ENCODE measurements around the gene CRLF2.
"Not testable (repeated sequence)": the region's sequence is repeated elsewhere in the genome, so short reads cannot be mapped to it uniquely, and the experiment has no call there.

CRLF2 gene

DNA sequence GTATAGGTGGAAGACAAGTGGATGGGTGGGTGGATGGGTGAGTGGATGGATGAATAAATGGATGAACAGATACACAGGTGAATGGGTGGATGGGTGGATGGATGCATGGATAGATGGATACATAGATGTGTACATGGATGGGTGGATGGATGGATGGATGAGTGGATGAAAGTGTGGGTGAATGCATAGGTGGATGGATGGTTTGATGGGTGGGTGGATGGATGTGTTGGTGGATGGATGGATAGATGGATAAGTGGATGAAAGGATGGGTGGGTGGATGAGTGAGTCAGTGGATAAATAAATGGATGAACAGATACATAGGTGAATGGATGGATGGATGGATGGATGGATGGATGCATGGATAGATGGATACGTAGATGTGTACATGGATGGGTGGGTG is 1.6 kb downstream of the CRLF2 start:
- DNase-seq, result no peak

DNA sequence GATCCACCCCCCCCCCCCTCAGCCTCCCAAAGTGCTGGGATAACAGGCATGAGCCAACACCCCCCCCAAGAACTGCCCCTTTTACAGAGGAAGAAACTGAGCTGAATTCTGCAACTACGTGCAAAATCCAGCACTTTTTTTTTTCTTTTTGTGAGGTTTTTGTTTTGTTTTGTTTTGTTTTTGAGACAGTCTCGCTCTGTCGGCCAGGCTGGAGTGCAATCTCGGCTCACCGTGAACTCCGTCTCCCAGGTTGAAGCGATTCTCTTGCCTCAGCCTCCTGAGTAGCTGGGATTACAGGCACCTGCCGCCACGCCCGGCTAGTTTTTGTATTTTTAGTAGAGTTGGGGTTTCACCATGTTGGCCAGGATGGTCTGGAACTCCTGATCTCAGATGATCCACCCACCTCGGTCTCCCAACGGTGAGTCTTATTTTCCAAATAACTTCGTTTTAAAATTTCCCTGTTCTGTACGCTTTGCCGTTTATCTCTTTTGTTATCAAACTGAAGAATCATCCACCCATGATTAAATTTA is 4.9 kb downstream of the CRLF2 start:
- no peak for DNase-seq

DNA sequence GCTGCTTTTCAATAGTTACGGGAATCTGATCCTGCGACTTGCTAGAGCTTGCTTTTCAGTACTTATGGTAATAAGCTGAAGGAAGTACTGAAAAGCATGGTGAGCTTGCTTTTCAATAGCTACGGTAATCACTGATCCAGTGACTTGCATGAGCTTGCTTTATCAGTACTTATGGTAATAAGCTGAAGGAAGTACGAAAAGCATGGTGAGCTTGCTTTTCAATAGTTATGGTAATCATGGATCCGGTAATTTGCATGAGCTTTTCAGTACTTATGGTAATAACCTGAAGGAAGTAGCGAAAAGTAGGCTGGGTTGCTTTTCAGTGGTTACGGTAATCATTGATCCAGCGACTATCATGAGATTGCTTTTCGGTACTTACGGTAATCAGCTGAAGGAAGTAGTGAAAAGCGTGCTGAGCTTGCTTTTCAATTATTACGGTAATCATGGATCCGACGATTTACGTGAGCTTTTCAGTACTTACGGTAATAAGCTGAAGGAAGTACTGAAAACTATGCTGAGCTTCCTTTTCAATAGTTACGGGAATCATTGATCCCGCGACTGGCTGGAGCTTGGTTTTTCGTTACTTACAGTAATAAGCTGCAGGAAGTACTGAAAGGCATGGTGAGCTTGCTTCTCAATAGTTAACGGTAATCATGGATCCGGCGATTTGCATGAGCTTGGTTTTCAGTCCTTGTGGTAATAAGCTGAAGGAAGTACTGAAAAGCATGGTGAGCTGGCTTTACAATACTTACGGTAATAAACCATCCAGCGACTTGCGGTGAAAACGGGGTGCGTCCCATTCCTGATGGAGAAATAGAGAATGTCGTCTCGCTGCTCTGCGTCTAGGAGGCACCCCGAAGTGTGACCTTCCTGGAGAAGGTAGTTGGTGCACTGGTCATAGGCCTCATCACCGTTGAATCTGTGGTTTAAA is 6.5 kb downstream of the CRLF2 start:
- DNase-seq, result no peak

DNA sequence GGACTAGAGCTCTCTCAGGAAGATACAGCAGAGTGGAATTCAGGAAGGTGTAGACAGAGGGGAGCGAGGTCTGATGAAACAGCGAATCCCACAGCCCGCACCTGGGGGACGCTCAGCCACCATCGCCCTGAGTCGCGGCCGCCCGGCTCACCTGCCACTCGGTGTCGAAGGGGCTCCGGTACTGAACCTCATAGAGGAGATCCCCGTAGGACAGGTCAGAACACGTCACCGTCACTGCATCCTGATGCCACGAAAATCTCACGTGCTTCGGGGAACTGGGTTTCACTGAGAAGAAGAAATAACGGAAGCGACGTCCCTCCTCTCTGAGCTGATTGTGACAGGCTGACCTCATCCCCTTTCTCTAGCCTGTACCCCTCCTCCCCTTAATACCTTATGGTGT is 10.2 kb downstream of the CRLF2 start:
- DNase-seq, result no peak

DNA sequence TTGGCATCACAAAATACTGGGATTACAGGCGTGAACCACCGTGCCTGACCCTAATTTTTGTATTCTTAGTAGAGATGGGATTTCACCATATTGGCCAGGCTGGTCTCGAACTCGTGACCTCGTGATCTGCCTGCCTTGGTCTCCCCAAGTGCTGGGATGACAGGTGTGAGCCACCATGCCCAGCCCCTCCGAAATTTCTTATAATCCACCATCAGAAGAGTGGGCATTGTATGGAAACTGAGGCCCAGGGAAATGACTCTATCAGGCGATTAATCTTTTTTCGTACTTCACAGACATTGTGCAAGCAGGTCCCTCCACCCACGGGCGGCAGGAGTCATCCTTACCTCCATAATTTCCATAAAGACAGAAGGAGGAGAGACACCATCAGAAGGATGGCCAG is 16.0 kb downstream of the CRLF2 start:
- no peak for DNase-seq

DNA sequence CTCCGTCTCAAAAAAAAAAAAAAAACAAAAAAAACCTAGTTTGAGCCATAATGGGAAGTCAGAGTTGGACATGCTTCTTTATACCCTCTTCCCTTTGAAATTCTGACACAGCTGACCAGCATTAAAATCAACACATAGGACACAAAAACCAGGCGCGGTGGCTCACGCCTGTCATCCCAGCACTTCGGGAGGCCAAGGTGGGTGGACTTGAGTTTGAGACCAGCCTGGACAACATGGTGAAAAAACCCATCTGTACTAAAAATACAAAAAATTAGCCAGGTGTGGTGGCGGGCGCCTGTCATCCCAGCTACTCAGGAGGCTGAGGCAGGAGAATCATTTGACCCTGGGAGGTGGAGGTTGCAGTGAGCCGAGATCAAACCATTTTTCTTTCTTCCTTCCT is 20.3 kb downstream of the CRLF2 start:
- not testable (repeated sequence) for DNase-seq

DNA sequence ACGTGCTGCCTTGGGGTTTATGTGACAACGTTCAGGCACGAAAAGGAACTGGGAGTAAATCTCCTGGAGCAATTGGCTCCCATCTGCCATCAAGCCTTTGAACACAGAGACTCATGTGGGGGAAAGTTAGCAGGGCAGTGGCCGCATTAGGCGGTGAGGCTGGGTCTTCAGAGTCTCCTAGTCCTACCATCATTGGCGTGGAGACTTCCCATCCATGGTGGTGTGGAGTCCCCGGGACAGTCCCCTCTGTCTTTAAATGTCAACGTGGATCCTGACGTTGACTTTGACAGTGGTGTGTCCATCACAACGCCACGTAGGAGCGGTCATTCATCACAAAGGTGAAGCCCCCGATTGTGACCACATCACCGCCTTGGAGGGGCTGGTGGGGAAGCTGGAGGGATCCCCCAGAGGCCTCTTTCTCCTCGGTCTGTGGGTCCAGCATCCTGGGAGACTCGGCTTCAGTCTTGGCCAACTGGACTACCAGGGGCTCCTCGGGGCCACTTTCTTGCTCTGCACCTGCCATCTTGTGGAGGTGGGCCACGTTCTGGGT is 21.8 kb downstream of the CRLF2 start:
- DNase-seq, result no peak

DNA sequence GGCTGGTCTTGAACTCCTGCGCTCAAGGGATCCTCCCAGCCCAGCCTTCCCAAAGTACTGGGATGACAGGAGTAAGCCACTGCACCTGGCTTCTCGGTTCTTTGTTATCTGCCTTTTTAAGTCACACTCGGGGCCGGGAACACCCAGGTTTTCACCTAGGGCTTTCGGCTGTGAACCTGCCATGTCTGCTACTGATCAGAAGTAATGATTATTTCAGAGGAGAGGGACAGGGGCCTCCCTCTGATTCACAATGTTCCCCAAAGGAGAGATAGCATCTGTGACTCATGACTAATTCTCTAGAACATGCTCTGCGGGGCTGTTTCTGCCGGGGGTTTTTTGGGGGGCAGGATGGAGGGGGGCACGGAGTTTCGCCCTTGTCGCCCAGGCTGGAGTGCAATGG is 26.9 kb downstream of the CRLF2 start:
- no peak for DNase-seq

DNA sequence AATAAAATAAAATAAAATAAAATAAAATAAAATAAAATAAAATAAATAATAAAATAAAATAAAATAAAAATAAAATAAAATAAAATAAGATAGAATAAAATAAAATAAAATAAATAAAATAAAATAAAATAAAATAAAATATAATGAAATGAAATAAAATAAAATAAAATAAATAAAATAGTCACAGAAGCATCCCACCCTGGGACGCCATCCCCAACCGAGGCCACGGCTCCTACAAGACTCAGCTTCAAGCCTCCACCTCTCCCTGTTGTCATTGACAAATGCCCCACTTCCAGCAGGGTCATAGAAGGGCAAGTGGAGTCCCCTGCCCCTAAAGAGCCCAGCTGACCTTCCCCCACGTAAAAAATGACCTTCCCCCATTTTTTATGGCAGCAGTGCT is 30.2 kb downstream of the CRLF2 start:
- no peak for DNase-seq

DNA sequence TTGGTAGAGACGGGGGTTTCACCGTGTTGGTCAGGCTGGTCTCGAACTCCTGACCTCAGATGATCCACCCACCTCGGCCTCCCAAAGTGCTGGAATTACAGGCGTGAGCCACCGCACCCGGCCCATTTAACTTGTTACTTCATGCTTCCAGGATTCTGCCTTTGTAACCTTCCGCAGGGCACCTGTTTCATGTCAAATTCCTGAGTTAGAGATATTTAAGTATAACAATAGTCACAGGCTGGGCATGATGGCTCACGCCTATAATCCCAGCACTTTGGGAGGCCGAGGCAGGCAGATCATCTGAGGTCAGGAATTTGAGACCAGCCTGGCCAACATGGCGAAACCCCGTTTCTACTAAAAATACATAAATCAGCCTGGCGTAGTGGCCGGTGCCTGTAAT is 30.8 kb downstream of the CRLF2 start:
- not testable (repeated sequence) for DNase-seq

DNA sequence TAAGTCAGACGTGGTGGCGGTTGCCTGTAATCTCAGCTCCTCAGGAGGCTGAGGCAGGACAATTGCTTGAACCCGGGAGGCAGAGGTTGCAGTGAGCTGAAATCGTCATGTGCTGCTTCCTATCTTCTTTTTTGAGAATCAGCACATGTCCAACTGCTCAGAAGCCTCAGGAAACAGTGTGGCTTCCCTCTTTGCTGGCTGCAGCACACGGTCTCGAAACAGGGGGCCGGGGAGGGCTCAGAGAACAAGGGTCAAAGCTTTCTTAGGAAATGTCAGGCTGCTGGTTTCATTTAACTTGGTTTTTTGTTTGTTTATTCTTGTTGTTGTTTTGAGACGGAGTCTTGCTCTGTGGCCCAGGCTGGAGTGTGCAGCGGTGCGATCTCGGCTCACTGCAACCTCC is 31.3 kb downstream of the CRLF2 start:
- no peak for DNase-seq

DNA sequence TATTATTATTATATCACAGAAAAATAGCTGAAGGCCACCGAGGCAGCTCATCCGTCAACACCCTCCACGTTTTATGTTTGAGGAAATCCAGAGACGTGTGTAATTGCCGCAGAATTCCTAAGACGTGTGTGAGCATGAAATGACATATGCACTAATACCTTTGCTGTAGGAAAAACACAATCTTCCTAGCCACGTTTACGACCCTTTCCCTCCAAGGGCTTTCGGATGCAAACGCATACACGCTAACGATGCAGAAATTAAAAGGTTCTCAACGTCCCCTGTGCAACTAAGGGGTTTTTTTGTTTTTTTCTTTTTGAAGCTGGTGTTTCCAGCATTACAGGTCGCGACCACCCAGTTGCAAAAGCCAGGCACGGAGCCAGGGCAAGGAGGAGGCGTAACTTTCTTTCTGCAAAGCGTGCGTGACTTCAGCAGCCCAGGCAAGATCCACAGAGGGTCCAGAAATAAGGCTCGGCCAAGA is 33.8 kb downstream of the CRLF2 start:
- DNase-seq, result no peak

DNA sequence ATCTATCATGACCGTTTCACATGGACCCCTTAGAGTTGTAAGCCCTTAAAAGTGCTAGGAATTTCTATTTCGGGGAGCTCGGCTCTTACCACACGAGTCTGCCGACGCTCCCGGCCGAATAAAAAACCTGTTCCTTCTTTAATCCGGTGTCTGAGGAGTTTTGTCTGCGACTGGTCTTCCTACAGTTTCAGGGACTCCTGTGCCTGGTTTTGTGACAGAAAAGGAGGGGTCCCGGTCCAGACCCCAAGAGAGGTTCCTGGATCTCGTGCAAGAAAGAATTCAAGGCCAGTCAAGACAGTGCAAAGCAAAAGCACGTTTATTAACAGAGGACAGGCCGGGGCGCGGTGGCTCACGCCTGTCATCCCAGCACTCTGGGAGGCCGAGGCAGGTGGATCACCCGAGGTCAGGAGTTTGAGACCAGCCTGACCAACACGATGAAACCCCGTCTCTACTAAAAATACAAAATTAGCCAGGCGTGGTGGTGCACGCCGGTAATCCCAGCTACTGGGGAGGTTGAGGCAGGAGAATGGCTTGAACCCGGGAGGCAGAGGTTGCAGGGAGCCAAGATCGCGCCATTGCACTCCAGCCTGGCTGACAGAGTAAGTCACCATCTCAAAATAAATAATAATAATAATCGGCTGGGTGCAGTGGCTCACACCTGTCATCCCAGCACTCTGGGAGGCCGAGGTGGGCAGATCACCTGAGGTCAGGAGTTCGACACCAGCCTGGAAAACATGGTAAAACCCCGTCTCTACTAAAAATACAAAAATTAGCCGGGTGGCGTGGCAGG is 35.7 kb downstream of the CRLF2 start:
- not testable (repeated sequence) for DNase-seq

DNA sequence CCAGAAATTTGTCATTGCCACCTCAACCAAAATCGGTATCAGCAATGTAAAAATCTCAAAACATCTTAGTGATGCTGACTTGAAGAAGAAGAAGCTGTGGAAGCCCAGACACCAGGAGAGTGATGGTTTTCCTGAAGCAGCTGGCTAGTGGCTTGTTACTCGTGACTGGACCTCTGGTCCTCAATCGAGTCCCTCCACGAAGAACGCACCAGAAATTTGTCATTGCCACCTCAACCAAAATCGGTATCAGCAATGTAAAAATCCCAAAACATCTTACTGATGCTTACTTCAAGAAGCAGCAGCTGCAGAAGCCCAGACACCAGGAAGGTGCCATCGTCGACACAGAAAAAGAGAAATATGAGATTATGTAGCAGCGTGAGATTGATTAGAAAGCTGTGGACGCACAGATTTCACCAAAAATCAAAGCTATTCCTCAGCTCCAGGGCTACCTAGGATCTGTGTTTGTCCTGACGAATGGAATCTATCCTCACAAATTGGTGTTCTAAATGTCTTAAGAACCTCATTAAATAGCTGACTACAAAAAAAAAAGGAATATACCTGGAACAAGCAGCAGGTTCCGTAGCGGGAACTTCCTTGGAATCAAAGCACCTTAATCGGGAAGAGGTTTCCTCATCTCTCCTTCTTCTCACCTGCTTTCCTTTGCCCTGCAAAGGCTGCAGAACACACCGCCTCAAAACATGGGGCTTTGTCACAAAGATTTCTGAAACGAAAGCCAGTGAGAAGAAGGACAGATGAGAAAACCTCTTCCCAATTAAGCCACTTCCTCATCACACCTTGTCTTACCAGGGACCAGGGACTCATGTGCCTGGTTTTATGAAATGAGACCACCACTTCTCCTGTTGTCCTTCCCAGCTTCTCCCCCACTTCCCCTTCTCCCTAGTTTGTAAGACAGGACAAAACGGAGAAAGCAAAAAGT is 37.6 kb downstream of the CRLF2 start:
- not testable (repeated sequence) for DNase-seq

DNA sequence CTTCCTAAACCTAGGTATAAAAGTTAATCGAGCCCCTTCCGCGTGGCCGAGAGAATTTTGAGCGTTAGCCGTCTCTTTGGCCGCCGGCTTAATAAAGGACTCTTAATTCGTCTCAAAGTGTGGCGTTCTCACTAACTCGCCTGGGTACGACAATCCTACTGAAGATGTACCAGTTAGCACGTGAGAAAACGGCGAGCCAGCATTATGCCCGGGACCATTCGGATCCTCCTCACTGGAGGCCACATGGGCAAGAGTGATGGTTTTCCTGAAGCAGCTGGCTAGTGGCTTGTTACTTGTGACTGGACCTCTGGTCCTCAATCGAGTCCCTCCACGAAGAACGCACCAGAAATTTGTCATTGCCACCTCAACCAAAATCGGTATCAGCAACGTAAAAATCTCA is 39.0 kb downstream of the CRLF2 start:
- DNase-seq, result not testable (repeated sequence)

DNA sequence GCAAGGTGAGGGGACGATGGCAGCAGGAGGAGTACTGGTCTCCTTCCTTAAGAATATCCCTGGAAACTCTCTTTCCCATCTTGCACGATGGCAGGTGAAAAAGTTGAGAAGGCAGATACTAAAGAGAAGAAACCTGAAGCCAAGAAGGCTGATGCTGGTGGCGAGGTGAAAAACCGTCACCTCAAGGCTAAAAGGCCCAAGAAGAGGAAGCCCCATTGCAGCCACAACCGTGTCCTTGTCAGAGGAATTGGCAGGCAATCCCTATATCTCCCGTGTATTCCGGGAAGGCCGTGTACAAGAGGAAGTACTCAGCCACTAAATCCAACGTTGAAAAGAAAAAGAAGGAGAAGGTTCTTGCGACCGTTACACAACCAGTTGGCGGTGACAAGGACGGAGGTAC is 40.0 kb downstream of the CRLF2 start:
- no peak for DNase-seq

DNA sequence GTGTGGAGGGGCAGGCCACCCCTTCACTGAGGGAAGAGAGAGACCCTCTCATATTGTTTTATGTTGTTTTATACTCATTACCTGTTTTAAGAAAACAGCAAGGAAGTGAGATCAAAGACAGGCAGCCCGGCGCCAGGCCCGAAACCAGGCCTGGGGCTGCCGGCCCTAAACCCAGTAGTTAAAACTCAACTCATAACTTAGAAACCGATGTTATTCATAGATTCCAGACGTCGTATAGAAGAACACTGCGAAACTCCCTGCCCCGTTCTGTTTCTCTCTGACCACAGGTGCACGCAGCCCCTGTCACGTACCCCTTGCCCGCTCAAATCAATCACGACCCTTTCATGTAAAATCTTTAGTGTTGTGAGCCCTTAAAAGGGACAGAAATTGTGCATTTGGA is 40.5 kb downstream of the CRLF2 start:
- DNase-seq, result not testable (repeated sequence)

DNA sequence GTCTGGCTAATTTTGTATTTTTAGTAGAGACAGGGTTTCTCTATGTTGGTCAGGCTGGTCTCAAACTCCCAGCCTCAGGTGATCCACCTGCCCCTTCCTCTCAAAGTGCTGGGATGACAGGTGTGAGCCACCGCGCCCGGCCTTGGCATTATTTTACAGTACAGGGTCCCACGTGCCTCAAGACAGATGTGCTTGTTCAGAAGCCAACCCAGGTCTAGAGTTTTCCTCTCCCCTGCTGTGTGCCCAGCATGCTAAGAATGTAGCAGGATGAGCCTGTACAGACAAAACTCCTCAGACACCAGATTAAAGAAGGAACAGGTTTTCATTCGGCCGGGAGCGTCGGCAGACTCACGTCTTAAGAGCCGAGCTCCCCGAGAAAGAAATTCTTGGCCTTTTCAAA is 42.2 kb downstream of the CRLF2 start:
- no peak for DNase-seq

DNA sequence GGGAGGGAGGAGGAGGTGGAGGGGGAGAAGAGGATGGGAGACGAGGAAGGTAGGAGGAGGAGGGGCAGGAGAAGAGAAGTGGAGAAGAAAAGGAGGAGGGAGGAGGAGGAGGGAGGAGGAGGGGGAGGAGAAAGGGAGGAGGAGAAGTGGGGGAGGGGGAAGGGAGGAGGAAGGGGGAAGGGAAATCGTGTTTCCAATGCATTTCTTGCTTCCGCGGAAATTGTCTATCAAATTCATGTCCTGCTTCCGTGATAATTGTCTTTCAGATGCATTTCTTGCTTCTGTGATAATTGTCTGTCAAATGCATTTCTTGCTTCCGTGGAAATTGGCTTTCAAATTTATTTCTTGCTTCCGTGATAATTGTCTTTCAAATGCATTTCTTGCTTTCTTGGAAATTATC is 43.3 kb downstream of the CRLF2 start:
- DNase-seq, result no peak

DNA sequence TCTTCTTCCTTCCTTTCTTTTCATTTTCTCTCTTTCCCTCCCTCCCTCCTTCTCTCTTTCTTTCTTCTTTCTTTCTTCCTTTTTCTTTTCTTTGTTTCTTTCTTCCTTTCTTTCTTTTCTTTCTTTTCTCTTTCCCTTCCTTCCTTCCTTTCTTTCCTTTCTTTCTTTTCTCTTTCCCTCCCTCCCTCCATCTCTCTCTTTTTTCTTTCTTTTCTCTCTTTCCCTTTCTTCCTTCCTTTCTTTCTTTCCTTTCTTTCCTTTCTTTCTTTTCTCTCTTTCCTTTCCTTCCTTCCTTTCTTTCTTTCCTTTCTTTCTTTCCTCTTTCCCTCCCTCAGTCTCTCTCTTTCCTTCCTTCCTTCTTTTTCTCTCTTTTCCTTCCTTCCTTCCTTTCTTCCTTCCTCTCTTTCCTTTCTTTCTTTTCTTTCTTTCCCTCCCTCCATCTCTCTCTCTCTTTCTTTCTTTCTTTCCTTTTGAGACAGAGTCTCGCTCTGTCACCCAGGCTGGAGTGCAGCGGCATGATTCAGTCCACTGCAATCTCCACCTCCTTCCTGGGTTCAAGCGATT is 44.4 kb downstream of the CRLF2 start:
- DNase-seq, result no peak

DNA sequence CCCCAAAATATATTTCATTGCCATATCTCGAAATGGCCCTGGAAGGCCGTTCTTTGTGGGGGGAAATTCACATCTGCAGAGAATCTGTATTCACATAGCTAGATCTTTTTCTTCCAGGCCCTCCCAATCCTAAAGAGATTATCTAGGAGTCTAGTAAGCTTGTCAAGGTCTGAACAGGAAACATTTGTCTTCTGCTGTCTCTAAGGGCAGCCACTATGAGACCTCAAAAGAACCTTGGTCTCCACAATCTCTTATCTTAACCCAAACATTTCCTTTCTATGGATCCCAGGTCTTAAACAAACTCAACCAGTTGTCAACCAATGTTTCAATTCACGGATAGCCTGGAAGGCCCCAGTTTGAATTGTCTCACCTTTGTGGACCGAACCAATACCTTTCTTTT is 45.0 kb downstream of the CRLF2 start:
- DNase-seq, result no peak
